ENCODE data around the gene LYG2.
"Not testable (repeated sequence)": the region's sequence is repeated elsewhere in the genome, so short reads cannot be mapped to it uniquely, and the experiment has no call there.

DNA sequence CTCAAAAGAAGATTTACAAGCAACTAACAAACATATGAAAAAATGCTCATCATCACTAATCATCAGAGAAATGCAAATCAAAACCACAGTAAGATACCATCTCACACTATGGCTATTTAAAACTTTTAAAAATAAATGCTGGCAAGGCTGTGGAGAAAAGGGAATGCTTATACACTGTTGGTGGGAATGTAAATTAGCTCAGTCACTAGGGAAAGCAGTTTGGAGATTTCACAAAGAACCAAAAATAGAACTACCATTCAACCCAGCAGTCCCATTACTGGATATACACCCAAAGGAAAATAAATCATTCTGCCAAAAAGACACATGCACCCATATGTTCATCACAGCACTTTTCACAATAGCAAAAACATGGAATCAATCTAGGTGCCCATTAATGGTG is 22.3 kb downstream of the LYG2 start:
- TF ChIP-seq CTCF (IDR thresholded peaks at IDR 0.05; ENCODE audit: low read depth, low read length); EZH2phosphoT487 (IDR thresholded peaks at IDR 0.05; ENCODE audit: low read depth): not testable (repeated sequence)
